ENCODE measurements around the gene PARM1. TPM values are rescaled to one million over a fixed set of nuclear protein-coding genes. Genes with fewer than 3 reads are reported as not detected.

Gene PARM1
- total and polyA plus RNA-seq, 9 of the 15 experiments (the other 6 are each of a cell fraction or from before 2014, with no cell fraction given): 0.07 TPM; not detected in 8

DNA sequence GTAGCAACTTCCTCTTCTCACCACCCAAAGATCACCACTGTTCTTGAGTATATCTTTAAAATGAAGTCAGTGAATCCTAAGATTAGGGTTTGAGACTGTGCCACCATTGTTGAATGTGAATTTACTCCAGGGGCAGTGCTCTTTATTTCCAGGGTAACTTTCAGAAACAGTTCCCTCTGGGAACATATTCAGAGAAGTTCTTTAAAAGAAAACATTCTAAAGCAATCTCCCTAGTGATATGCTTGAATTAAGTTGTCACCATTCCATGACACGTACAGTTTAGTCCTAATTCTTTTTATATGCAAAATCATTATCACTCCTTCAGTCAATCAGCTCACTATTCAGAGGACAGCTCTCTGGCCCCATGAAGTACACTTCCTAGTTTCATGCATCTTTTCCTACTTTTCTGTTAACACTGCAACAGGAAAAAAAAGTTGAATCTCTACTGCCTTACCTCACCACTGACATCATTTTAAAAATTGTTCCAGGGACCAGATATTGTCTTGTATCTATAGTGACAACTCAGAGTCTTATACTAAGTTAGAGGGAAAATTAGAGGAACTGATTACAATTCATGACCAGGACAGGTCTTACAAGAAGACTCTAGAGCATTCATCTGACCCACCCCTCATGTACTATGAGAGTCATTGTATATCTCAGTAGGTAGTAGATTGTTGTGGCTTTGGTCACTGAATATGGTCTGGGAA, 49.8 kb downstream of the PARM1 start:
- CTCF ChIA-PET (ENCODE audit: low intra/inter-chr PET ratio): no interaction called here
- no peak for TF ChIP-seq SP2 (IDR thresholded peaks at IDR 0.05; ENCODE audit: extremely low read depth, low read depth, low read length, poor library complexity, severe bottlenecking)
- TF ChIP-seq MAZ (CRISPR knock-in tag; conservative IDR thresholded peaks at IDR 0.05 in 1 of 2, IDR thresholded peaks at IDR 0.05 in 1 of 2): no peak
- no peak for TF ChIP-seq ZFPM2 (CRISPR knock-in tag; IDR thresholded peaks at IDR 0.05)
- no peak for TF ChIP-seq ZNF766 (CRISPR knock-in tag; conservative IDR thresholded peaks at IDR 0.05)
- no peak for TF ChIP-seq ILK (tag; IDR thresholded peaks at IDR 0.05; ENCODE audit: borderline replicate concordance, low read depth)
- no peak for TF ChIP-seq FOXA3 (CRISPR knock-in tag; conservative IDR thresholded peaks at IDR 0.05 in 1 of 2, IDR thresholded peaks at IDR 0.05 in 1 of 2)
- no peak for TF ChIP-seq RAD51 (IDR thresholded peaks at IDR 0.05; ENCODE audit: borderline replicate concordance, low read depth)
- TF ChIP-seq, protein P1, sequence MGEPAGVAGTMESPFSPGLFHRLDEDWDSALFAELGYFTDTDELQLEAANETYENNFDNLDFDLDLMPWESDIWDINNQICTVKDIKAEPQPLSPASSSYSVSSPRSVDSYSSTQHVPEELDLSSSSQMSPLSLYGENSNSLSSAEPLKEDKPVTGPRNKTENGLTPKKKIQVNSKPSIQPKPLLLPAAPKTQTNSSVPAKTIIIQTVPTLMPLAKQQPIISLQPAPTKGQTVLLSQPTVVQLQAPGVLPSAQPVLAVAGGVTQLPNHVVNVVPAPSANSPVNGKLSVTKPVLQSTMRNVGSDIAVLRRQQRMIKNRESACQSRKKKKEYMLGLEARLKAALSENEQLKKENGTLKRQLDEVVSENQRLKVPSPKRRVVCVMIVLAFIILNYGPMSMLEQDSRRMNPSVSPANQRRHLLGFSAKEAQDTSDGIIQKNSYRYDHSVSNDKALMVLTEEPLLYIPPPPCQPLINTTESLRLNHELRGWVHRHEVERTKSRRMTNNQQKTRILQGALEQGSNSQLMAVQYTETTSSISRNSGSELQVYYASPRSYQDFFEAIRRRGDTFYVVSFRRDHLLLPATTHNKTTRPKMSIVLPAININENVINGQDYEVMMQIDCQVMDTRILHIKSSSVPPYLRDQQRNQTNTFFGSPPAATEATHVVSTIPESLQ (CRISPR knock-in tag; IDR thresholded peaks at IDR 0.05): no peak
- TF ChIP-seq, protein P2, sequence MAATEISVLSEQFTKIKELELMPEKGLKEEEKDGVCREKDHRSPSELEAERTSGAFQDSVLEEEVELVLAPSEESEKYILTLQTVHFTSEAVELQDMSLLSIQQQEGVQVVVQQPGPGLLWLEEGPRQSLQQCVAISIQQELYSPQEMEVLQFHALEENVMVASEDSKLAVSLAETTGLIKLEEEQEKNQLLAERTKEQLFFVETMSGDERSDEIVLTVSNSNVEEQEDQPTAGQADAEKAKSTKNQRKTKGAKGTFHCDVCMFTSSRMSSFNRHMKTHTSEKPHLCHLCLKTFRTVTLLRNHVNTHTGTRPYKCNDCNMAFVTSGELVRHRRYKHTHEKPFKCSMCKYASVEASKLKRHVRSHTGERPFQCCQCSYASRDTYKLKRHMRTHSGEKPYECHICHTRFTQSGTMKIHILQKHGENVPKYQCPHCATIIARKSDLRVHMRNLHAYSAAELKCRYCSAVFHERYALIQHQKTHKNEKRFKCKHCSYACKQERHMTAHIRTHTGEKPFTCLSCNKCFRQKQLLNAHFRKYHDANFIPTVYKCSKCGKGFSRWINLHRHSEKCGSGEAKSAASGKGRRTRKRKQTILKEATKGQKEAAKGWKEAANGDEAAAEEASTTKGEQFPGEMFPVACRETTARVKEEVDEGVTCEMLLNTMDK (IDR thresholded peaks at IDR 0.05; ENCODE audit: borderline replicate concordance, insufficient read depth, low read depth, low read length, poor library complexity, severe bottlenecking): no peak
- no peak for TF ChIP-seq ZNF134 (CRISPR knock-in tag; conservative IDR thresholded peaks at IDR 0.05)
- no peak for TF ChIP-seq RBM17 (IDR thresholded peaks at IDR 0.05; ENCODE audit: borderline replicate concordance, low read depth, low read length)
- no peak for TF ChIP-seq CBX5 (IDR thresholded peaks at IDR 0.05; ENCODE audit: borderline replicate concordance, low read depth)
- TF ChIP-seq, protein P3, sequence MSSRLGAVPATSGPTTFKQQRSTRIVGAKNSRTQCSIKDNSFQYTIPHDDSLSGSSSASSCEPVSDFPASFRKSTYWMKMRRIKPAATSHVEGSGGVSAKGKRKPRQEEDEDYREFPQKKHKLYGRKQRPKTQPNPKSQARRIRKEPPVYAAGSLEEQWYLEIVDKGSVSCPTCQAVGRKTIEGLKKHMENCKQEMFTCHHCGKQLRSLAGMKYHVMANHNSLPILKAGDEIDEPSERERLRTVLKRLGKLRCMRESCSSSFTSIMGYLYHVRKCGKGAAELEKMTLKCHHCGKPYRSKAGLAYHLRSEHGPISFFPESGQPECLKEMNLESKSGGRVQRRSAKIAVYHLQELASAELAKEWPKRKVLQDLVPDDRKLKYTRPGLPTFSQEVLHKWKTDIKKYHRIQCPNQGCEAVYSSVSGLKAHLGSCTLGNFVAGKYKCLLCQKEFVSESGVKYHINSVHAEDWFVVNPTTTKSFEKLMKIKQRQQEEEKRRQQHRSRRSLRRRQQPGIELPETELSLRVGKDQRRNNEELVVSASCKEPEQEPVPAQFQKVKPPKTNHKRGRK (tag; IDR thresholded peaks at IDR 0.05): no peak
- TF ChIP-seq HNRNPH1 (optimal IDR thresholded peaks at IDR 0.05; ENCODE audit: low read depth, low read length): no peak
- no peak for TF ChIP-seq PPARD (CRISPR knock-in tag; IDR thresholded peaks at IDR 0.05)
- TF ChIP-seq BRF1 (IDR thresholded peaks at IDR 0.05; ENCODE audit: borderline replicate concordance, extremely low read depth, insufficient read length): no peak

More for the DNA sequence above, 49.8 kb downstream of the PARM1 start:
- no TSS peak for BruUV-seq (replicated peaks)
- Histone ChIP-seq H3K4me1 (replicated peaks in 1 of 2; ENCODE audit: control insufficient read depth in 2 of 2, insufficient read depth in 2 of 2, low read length in 2 of 2) (no peaks in the 10 kb centered on the region), H3K4me2 (ENCODE audit: insufficient read depth, low read length) (no peak overlapping the region), H4K20me1 (replicated peaks; ENCODE audit: control insufficient read depth, insufficient read depth, low read length) (no peaks in the 10 kb centered on the region), H3K9me1 (ENCODE audit: control insufficient read depth, insufficient read depth, low read length) (no peaks in the 10 kb centered on the region), H2AFZ (ENCODE audit: low read depth, low read length) (no peak overlapping the region), H3K36me3 (ENCODE audit: control insufficient read depth, insufficient read depth, low read length) (no peaks in the 10 kb centered on the region), H3K4me3 (no peak overlapping the region), H3K27me3 (ENCODE audit: control insufficient read depth in 2 of 2, insufficient read depth in 2 of 2, low read length in 2 of 2) (no peaks in the 10 kb centered on the region), H3K27ac (ENCODE audit: extremely low read depth, low read depth, low read length) (no peak overlapping the region), H3K9ac (ENCODE audit: insufficient read depth in 1 of 2, low read depth in 2 of 2, low read length in 2 of 2) (no peak overlapping the region), H3K79me2 (ENCODE audit: control insufficient read depth, insufficient read depth, low read length) (no peaks in the 10 kb centered on the region), H3K9me3 (replicated peaks; ENCODE audit: control insufficient read depth, insufficient read depth, low read depth, low read length) (no peaks in the 10 kb centered on the region)
- FAIRE-seq (no peak), DNase-seq (ENCODE audit: extremely low read depth in 1 of 4, low spot score in 3 of 4) (no peak), ATAC-seq (no peak)
- in situ Hi-C loops (cut with MboI): no loop called here
- intact Hi-C loops (cut with micrococcal nuclease): no loop called here
- 10% methylated on average over 1 of the region's 1 CpG for WGBS (ENCODE audit: insufficient coverage, low coverage, missing lambda C conversion rate)
- POLR2A ChIA-PET: no interaction called here
